Panc1 (cell line): ENCODE results near the gene MSANTD2.

Experiments used
- CTCF ChIP-seq: fragments of 450-650 bp; IDR thresholded peaks from 2 replicates; pipeline ENCODE4 v1.5.1; 2017; ENCODE audit warnings: mild to moderate bottlenecking
- POLR2AphosphoS5 ChIP-seq: IDR thresholded peaks from 2 replicates; pipeline ENCODE4 v1.6.1; 2012; ENCODE audit warnings: mild to moderate bottlenecking, low read depth, low read length, moderate library complexity
- TF ChIP-seq, protein P1 (sequence below), 2 experiments: IDR thresholded peaks; 2 replicates each; pipeline ENCODE4 v1.6.1; 2011 to 2012; ENCODE audit warnings: low read depth in 2 of 2, control low read depth in 1 of 2, low read length in 1 of 2, mild to moderate bottlenecking in 1 of 2, moderate library complexity in 1 of 2; ENCODE audit not compliant: insufficient read depth in 1 of 2

GRCh38 chr11:124776865-124777645, 23.2 kb downstream of the MSANTD2 start:
- TF ChIP-seq POLR2AphosphoS5 (no peak), CTCF (no peak)
- TF ChIP-seq, protein P1, sequence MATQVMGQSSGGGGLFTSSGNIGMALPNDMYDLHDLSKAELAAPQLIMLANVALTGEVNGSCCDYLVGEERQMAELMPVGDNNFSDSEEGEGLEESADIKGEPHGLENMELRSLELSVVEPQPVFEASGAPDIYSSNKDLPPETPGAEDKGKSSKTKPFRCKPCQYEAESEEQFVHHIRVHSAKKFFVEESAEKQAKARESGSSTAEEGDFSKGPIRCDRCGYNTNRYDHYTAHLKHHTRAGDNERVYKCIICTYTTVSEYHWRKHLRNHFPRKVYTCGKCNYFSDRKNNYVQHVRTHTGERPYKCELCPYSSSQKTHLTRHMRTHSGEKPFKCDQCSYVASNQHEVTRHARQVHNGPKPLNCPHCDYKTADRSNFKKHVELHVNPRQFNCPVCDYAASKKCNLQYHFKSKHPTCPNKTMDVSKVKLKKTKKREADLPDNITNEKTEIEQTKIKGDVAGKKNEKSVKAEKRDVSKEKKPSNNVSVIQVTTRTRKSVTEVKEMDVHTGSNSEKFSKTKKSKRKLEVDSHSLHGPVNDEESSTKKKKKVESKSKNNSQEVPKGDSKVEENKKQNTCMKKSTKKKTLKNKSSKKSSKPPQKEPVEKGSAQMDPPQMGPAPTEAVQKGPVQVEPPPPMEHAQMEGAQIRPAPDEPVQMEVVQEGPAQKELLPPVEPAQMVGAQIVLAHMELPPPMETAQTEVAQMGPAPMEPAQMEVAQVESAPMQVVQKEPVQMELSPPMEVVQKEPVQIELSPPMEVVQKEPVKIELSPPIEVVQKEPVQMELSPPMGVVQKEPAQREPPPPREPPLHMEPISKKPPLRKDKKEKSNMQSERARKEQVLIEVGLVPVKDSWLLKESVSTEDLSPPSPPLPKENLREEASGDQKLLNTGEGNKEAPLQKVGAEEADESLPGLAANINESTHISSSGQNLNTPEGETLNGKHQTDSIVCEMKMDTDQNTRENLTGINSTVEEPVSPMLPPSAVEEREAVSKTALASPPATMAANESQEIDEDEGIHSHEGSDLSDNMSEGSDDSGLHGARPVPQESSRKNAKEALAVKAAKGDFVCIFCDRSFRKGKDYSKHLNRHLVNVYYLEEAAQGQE (IDR thresholded peaks at IDR 0.05; ENCODE audit: insufficient read depth in 1 of 2, low read depth in 2 of 2, low read length in 1 of 2), result no peak
